Liver (tissue), 9 donors: Measurements from ENCODE around the gene XXYLT1. TPM values are rescaled to one million over a fixed set of nuclear protein-coding genes. Genes with fewer than 3 reads are reported as not detected.

Source experiments
- DNase-seq: peaks from one replicate; pipeline ENCODE4 v3.0.0-alpha.2; 2017; ENCODE audit warnings: low spot score
- H3K27ac ChIP-seq, 2 donors: one replicate each; pipeline ENCODE4 v1.7.0; 2013; ENCODE audit warnings: inconsistent platforms in 2 of 2, low read length in 2 of 2, control low read depth in 1 of 2, low read depth in 1 of 2, mild to moderate bottlenecking in 1 of 2
- H3K27me3 ChIP-seq, 4 donors: one replicate each; pipeline versions ENCODE4 v1.6.1 to v1.7.0; 2013; ENCODE audit warnings: low read length in 3 of 4, inconsistent platforms in 1 of 4, mild to moderate bottlenecking in 1 of 4, moderate library complexity in 1 of 4; ENCODE audit not compliant: control insufficient read depth in 4 of 4, insufficient read depth in 4 of 4
- H3K36me3 ChIP-seq, 4 donors: one replicate each; pipeline versions ENCODE4 v1.6.1 to v1.7.0; 2013; ENCODE audit warnings: low read length in 3 of 4, mild to moderate bottlenecking in 3 of 4, low read depth in 1 of 4, moderate library complexity in 1 of 4; ENCODE audit not compliant: control insufficient read depth in 4 of 4, insufficient read depth in 3 of 4
- H3K4me1 ChIP-seq, 4 donors: one replicate each; pipeline versions ENCODE4 v1.6.1 to v1.7.0; 2013; ENCODE audit warnings: low read length in 3 of 4, mild to moderate bottlenecking in 3 of 4, moderate library complexity in 1 of 4; ENCODE audit not compliant: control insufficient read depth in 4 of 4, insufficient read depth in 4 of 4
- H3K4me3 ChIP-seq, 3 donors: one replicate each; pipeline versions ENCODE4 v1.6.1 to v1.7.0; 2013; ENCODE audit warnings: low read length in 3 of 3, control low read depth in 1 of 3, low read depth in 1 of 3, mild to moderate bottlenecking in 1 of 3
- H3K9ac ChIP-seq, 2 donors: one replicate each; pipeline ENCODE4 v1.7.0; 2013; ENCODE audit warnings: low read length in 2 of 2, mild to moderate bottlenecking in 2 of 2, moderate library complexity in 2 of 2, control low read depth in 1 of 2, low read depth in 1 of 2
- H3K9me3 ChIP-seq, 4 donors: one replicate each; pipeline versions ENCODE4 v1.6.1 to v1.7.0; 2013; ENCODE audit warnings: low read length in 3 of 4; ENCODE audit not compliant: control insufficient read depth in 4 of 4
- EGR1 ChIP-seq, 2 donors: IDR thresholded peaks; 2 replicates each; pipeline ENCODE4 v1.6.1; 2016 to 2018; ENCODE audit warnings: antibody characterized with exemption in 2 of 2, low read depth in 2 of 2
- FOXA1 ChIP-seq: IDR thresholded peaks from 2 replicates; pipeline ENCODE4 v1.6.1; 2016; ENCODE audit warnings: antibody characterized with exemption
- FOXA2 ChIP-seq: IDR thresholded peaks from 2 replicates; pipeline ENCODE4 v1.6.1; 2016; ENCODE audit warnings: antibody characterized with exemption
- GABPA ChIP-seq, 2 donors: IDR thresholded peaks in 1 of 2; conservative IDR thresholded peaks in 1 of 2; 2 replicates each; pipeline ENCODE4 v1.6.1; 2016; ENCODE audit warnings: antibody characterized with exemption in 2 of 2, mild to moderate bottlenecking in 1 of 2, moderate library complexity in 1 of 2
- HNF4A ChIP-seq, 2 donors: conservative IDR thresholded peaks; 2 replicates each; pipeline ENCODE4 v1.6.1; 2016; ENCODE audit warnings: antibody characterized with exemption in 2 of 2, mild to moderate bottlenecking in 2 of 2
- HNF4G ChIP-seq: IDR thresholded peaks from 2 replicates; pipeline ENCODE4 v1.6.1; 2016; ENCODE audit warnings: antibody characterized with exemption
- JUND ChIP-seq, 2 donors: IDR thresholded peaks; 2 replicates each; pipeline ENCODE4 v1.6.1; 2016; ENCODE audit warnings: antibody characterized with exemption in 2 of 2
- MAX ChIP-seq: IDR thresholded peaks from 2 replicates; pipeline ENCODE4 v1.6.1; 2016; ENCODE audit warnings: antibody characterized with exemption
- NR2F2 ChIP-seq: IDR thresholded peaks from 2 replicates; pipeline ENCODE4 v1.6.1; 2016; ENCODE audit warnings: antibody characterized with exemption
- RAD21 ChIP-seq, 2 donors: IDR thresholded peaks; 2 replicates each; pipeline ENCODE4 v1.6.1; 2016; ENCODE audit warnings: antibody characterized with exemption in 2 of 2, mild to moderate bottlenecking in 2 of 2
- RXRA ChIP-seq, 2 donors: IDR thresholded peaks; 2 replicates each; pipeline ENCODE4 v1.6.1; 2017 to 2018; ENCODE audit warnings: antibody characterized with exemption in 2 of 2, mild to moderate bottlenecking in 1 of 2
- SP1 ChIP-seq: IDR thresholded peaks from 2 replicates; pipeline ENCODE4 v1.6.1; 2018; ENCODE audit warnings: antibody characterized with exemption, mild to moderate bottlenecking
- TAF1 ChIP-seq: conservative IDR thresholded peaks from 2 replicates; pipeline ENCODE4 v1.6.1; 2016; ENCODE audit warnings: antibody characterized with exemption, mild to moderate bottlenecking
- YY1 ChIP-seq: IDR thresholded peaks from 2 replicates; pipeline ENCODE4 v1.6.1; 2016; ENCODE audit warnings: antibody characterized with exemption, mild to moderate bottlenecking
- ZBTB33 ChIP-seq: IDR thresholded peaks from 2 replicates; pipeline ENCODE4 v1.6.1; 2016; ENCODE audit warnings: antibody characterized with exemption
- WGBS: extraction: QIAGEN DNeasy Blood & Tissue Kit; methylation state at CpG from one replicate; pipeline ENCODE4 v1.1.7; 2013; 5-methylcytosine and 5-hydroxymethylcytosine counted together
- polyA plus RNA-seq, 2 donors: library from polyadenylated mRNA; stranded (reverse) in 1 of 2; unstranded in 1 of 2; fragments of 200-250 nt in 1 of 2; fragments of >200 nt in 1 of 2; fragmentation: Nextera tagmentation in 1 of 2; extraction: Ambion mirVana in 1 of 2; gene quantifications; one replicate each; pipeline versions ENCODE4 v1.2.1 to v1.2.3, GENCODE V29; 2013 to 2015
- total RNA-seq, 2 donors: library from RNA; depleted of rRNA; stranded (reverse); fragments of >200 nt; gene quantifications; one replicate each; pipeline ENCODE4 v1.2.3, GENCODE V29; 2014
- TF ChIP-seq, protein P1 (sequence below): IDR thresholded peaks from 2 replicates; pipeline ENCODE4 v1.6.1; 2016; ENCODE audit warnings: antibody characterized with exemption, mild to moderate bottlenecking
- TF ChIP-seq, protein P2 (sequence below): fragments of 150-350 bp; IDR thresholded peaks from 2 replicates; pipeline ENCODE4 v1.5.1; 2017; ENCODE audit warnings: improper control_type of control experiment, low read depth, low read length; ENCODE audit not compliant: missing input control
- TF ChIP-seq, protein P3 (sequence below): IDR thresholded peaks from 2 replicates; pipeline ENCODE4 v1.6.1; 2016; ENCODE audit warnings: antibody characterized with exemption
- donor health status: healthy.
- donor health status: healthy.
- donor health status: healthy.
- donor health status: healthy.
- donor health status: healthy.

The XXYLT1 gene
- total and polyA plus RNA-seq, 4 donors = 0.93 to 7.6 (median 2.8) TPM

DNA sequence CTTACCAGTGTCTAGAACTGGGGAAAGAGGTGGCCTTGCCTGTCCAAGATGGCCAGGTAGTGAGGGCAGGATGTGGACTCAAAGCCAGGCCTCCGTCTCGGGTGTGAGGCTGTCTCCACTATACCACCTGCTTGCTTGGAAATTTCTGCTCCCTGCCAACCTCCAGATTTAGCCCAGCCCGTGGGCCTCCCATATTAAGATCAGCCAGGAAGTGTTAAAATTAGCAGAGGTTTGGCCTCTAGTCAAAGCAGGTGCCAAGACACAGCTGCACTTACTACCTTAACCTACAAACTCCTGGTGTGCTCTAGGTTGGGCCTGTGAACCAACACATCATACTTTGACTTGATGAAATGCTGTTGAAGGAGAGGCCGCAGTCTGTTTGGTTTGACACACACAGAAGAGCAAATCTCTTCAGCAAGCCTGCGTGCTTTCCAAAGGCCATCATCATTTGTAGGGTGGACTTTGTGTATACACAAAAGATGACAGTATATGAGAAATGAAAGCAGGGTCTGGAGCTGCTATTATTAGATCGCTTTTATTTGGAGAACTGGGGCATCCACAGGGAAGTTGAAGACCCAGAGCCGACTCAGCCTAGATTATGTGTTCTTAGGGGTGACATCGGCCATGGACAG lies 206.5 kb downstream of the XXYLT1 start (continued):
- TF ChIP-seq, protein P1, sequence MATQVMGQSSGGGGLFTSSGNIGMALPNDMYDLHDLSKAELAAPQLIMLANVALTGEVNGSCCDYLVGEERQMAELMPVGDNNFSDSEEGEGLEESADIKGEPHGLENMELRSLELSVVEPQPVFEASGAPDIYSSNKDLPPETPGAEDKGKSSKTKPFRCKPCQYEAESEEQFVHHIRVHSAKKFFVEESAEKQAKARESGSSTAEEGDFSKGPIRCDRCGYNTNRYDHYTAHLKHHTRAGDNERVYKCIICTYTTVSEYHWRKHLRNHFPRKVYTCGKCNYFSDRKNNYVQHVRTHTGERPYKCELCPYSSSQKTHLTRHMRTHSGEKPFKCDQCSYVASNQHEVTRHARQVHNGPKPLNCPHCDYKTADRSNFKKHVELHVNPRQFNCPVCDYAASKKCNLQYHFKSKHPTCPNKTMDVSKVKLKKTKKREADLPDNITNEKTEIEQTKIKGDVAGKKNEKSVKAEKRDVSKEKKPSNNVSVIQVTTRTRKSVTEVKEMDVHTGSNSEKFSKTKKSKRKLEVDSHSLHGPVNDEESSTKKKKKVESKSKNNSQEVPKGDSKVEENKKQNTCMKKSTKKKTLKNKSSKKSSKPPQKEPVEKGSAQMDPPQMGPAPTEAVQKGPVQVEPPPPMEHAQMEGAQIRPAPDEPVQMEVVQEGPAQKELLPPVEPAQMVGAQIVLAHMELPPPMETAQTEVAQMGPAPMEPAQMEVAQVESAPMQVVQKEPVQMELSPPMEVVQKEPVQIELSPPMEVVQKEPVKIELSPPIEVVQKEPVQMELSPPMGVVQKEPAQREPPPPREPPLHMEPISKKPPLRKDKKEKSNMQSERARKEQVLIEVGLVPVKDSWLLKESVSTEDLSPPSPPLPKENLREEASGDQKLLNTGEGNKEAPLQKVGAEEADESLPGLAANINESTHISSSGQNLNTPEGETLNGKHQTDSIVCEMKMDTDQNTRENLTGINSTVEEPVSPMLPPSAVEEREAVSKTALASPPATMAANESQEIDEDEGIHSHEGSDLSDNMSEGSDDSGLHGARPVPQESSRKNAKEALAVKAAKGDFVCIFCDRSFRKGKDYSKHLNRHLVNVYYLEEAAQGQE = no peak
- TF ChIP-seq YY1 (no peak), HNF4G (no peak), HNF4A (conservative IDR thresholded peaks at IDR 0.05) (no peak), FOXA2 (no peak), FOXA1 (no peak)

DNA sequence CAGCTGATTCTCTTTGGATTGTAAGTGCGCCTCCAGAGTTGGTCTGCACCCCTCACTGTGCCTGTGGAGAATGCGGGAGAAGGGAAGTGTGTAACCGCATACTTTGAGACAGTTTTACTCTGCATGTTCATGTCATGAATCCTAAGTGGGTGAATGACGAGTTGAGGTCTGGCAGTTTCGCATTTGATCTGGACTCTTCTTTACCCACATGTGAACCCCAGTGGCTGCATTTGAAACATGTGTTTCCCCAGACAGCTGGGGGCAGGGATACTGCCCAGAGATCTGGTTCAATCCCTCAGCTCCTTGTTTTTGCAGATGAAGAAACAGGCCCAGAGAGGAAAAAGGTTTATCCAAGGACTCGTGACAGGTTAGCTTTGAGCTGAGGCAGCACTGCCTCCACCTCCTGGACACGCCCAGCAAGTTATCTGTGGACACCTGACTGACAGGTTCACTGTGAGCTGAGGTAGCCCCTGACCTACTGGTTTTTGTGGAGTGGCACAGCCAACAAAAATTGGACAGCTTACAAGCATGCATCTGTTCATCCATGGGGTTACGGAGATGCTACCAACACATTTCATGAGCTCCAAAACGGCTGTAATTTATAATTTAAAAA lies 207.3 kb downstream of the XXYLT1 start:
- Histone ChIP-seq H3K27me3 (no peaks in the 10 kb centered on the region), H3K9me3 (no peaks in the 10 kb centered on the region), H3K4me3 (no peak overlapping the region), H3K27ac (no peak overlapping the region), H3K4me1 (peaks cover 6 to 21% (median 16%) of the 10 kb centered on the region in 4 donors), H3K9ac (no peak overlapping the region), H3K36me3 (no peaks in the 10 kb centered on the region)
- 87% methylated on average over 9 of the region's 9 CpGs for WGBS
- TF ChIP-seq FOXA1 (no peak), HNF4G (no peak), JUND (IDR thresholded peaks at IDR 0.05) (no peak), EGR1 (IDR thresholded peaks at IDR 0.05; ENCODE audit: low read depth in 2 of 2) (no peak), RAD21 (IDR thresholded peaks at IDR 0.05) (no peak), NR2F2 (no peak), TAF1 (no peak), GABPA (IDR thresholded peaks at IDR 0.05 in 1 of 2, conservative IDR thresholded peaks at IDR 0.05 in 1 of 2) (no peak), YY1 (no peak), HNF4A (conservative IDR thresholded peaks at IDR 0.05) (no peak), MAX (no peak), SP1 (no peak), RXRA (IDR thresholded peaks at IDR 0.05) (no peak), ZBTB33 (no peak), FOXA2 (no peak)
- TF ChIP-seq, protein P2, sequence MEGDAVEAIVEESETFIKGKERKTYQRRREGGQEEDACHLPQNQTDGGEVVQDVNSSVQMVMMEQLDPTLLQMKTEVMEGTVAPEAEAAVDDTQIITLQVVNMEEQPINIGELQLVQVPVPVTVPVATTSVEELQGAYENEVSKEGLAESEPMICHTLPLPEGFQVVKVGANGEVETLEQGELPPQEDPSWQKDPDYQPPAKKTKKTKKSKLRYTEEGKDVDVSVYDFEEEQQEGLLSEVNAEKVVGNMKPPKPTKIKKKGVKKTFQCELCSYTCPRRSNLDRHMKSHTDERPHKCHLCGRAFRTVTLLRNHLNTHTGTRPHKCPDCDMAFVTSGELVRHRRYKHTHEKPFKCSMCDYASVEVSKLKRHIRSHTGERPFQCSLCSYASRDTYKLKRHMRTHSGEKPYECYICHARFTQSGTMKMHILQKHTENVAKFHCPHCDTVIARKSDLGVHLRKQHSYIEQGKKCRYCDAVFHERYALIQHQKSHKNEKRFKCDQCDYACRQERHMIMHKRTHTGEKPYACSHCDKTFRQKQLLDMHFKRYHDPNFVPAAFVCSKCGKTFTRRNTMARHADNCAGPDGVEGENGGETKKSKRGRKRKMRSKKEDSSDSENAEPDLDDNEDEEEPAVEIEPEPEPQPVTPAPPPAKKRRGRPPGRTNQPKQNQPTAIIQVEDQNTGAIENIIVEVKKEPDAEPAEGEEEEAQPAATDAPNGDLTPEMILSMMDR = no peak
- TF ChIP-seq, protein P1 = no peak
- TF ChIP-seq, protein P3, sequence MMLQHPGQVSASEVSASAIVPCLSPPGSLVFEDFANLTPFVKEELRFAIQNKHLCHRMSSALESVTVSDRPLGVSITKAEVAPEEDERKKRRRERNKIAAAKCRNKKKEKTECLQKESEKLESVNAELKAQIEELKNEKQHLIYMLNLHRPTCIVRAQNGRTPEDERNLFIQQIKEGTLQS = no peak
- DNase-seq = no peak
